Measurements from ENCODE around the gene LTBP1.

The LTBP1 gene

DNA sequence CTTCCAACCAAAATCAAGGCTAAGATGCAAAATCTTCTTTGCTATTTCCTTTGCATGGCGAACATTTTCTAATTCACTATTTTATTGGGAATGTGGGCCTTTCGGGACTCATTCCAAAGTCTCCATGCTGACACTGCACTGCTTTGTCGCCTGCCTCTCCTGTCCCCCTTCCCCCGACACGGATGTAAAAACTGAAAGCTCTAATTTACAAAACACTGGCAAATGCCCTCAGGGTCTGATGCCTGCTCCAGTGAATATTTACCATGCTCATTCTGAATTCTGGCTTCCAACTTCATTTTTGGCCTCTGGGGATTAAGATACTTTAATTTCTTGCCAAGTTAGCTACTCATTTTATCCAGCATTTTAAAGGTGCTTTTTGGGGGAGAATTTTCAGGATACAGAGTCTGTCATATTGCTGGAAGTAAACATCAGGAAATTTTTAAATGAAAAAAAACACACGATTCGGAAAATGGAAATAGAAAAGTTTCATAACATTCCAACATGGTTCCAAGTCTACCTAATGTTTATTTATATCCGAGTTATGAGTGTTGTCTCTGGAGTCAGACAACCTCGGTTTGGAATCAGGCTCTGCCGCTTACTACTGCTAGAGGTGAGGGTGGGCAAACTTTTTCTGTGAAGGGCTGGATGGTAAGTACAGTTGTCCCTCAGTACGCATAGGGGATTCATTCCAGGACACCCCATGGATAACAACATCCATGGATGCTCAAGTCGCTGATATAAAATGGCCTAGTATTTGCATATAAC is 14.6 kb upstream of the LTBP1 start:
- DNase-seq (ENCODE audit: low read depth): no peak

DNA sequence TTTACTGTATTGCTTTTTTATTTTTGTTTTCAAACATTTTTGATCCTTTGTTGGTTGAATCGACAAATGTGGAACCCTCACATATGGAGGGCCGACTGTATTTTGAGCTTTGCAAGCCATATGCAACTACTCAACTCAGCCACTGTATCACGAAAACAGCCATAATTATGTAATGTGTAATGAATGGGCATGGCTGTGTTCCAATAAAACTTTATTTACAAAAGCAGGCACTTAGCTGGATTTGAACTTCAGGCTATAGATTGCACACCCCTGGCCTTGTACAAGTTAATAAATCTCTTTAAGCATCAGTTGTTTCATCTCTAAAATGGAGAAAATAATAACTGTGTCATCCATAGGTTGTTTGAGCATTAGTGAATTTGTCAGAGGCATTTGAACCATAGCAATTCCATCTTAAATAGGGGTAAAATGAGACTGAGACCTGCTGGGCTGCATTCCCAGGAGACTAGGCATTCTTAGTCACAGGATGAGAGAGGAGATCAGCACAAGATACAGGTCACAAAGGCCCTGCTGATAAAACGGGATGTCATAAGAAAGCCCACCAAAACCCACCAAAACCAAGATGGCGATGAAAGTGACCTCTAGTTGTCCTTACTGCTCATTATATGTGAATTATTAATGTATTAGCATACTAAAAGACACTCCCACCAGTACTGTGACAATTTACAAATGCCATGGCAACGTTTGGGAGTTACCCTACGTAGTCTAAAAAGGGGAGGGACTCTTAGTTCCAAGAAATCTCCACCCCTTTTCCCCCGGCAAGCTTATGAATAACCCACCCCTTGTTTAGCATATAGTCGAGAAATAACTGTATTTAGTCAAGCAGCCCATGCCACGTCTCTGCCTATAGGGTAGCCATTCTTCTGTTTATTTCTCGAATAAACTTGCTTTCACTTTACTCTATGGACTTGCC is 13.7 kb upstream of the LTBP1 start:
- no peak for DNase-seq (ENCODE audit: low read depth)

DNA sequence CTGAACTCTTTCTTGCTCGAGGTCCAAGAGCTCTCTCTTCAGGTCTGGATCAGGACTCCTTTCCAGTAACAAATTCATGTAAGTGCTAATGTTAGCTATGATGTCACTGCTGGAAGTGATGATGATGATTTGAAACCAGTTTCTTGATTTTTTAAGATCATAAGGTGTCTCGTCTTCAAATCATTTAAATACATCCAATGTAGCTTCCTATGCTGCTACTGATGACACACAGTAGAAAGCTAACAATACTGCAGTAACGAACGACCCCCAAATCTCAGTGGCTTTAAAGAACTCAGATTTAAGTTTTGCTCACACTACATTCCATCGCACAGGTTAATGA is 13.0 kb upstream of the LTBP1 start:
- no peak for DNase-seq (ENCODE audit: low read depth)

DNA sequence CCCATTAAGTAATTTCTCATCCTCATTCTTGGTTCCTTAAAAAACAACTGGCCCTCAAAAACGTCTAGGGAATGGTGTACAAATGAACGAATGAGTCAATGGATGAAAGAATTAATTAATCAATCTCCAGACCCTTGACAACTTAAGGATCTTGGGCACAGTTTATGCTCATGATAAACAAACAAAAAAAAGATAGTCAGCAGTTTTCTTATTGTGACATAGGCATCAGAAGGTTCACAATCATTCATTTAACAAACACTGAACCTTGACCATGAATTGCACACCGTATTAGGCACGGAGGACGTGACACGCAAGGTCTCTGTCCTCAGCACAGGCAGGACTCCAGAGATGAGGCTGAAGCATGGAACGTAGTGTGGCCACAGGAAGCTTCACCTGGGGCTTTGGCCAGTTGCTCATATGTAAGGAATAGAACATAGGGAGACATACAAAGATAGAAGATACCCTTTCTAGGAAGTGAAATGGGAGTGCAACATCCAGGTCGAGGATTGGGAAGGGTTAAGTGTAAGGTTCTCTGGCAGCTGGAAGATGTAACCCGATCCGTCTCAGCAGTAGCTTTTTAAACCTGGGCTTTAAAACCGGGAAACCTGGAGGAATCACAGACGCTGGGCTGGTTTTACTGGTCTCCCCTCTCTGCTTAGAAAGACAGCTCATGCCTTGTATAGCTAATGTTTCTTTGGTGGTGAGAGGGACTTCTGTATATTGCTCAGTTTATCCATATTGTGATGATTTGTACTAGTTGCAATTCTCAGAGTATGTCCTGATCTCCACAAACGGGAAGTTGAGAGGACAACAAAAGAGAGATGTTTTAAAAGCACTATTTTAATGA is 8.9 kb upstream of the LTBP1 start:
- DNase-seq (ENCODE audit: low read depth): no peak

DNA sequence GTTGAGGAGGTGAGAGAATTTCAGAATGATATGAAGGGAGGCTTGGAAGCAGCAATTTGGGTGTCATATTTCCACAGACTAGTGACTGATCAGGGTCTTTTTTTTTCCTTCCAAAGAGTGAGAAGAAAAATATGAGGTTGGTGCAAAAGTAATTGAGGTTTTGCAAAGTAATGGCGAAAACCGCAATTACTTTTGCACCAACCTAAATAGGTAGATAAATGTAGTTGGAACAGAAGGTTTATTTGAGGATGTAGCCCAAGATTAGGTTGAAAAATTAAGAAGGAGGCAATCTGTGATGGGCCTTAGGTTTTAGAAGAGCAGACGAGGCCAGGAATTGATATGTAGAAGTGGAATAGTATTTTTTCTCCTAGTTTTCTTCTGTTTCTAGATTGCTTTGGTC is 7.8 kb upstream of the LTBP1 start:
- DNase-seq (ENCODE audit: low read depth): no peak

DNA sequence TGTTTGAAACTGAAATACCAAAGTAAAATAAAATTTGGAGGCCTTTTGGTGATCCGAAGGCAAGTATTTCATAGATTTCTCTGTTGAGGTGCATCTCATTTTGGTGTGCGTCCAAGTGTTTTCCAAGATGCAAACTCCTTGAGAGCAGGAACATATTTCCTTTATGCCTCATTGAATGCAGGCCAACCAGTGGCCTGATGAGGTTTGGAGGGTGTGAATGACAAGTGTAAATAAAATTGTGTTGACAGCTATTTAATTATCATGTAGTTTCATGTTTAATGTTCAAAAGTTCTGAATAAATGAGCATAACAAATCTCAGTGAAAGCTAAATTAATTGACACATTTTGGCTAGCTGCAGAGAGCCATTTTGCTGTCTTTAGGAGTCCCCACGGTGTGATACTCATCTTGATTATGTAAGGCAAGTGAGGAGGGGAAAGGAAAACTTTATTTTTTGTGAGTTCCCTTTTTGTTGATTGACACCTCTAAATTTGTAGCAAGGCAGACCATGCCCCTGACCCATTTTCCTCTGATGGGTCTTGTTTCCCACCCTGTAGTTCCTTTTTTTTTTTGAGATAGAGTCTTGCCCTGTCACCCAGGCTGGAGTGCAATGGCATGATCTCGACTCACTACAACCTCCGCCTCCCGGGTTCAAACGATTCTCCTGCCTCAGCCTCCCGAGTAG is 6.3 kb upstream of the LTBP1 start:
- no peak for DNase-seq (ENCODE audit: low read depth)

DNA sequence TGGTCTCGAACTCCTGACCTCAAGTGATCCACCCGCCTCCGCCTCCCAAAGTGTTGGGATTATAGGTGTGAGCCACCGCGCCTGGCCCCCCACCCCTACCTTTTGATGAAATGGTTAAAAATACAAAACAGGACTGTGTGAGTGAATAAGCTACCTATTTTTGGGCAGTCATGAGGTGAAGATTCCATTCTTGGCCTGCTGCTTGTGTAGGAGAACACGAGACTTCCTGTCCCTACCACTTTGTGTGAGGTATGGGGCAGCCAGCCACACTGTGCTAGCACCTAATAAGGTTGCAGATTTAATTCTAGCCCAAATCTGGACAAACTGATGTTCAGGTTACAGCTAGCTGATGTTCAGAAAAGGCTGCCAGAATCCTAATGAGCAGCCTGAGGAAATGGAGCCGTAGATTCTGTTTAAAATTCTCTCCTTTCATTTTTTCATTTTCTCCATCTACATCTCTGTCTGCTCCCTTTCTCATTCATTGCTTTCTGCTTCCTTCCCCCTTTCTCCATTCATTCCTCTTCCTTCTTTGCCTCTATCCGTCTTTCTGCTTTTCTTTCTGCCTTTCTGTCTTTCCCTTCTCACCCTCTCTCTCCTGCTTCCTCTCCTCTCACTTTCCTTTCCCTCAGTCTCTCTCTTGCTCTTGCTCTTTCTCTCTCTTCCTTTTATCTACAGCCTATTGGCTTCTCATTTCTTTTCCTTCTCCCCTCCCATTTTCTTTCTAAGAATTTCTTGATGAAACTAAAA is 4.6 kb upstream of the LTBP1 start:
- DNase-seq (ENCODE audit: low read depth): no peak

DNA sequence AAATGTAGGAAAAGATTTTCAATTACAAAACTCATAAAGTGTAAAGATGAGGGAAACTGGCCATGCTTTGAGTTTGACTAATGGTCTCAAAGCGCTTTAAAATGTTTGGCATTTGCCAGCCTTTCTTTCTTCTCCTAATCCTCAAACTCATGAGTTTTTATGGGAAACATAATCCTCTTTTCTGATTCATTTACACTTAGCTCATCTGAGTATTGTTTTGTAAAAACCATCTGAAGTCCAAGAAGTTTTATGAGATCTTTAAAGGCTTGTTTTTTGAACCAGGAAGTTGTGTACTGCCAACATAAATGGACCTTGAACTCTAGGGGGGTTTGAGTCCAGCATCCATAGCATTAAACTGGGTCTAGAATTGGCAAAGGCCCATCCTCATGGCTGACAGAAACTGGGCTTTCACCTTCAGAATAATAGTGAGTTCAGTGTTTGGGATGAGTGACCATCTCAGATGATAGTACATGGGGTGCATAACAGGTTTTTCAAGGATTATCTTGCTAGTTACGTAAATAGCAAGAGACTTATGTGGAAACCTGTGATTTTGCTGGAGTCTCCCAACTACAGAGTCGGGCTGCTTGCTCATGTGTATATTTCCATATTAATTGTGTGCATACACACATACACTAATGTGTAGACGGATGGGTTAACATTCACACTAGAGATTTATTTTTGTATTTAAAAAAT is 3.8 kb upstream of the LTBP1 start:
- DNase-seq (ENCODE audit: low read depth): no peak

DNA sequence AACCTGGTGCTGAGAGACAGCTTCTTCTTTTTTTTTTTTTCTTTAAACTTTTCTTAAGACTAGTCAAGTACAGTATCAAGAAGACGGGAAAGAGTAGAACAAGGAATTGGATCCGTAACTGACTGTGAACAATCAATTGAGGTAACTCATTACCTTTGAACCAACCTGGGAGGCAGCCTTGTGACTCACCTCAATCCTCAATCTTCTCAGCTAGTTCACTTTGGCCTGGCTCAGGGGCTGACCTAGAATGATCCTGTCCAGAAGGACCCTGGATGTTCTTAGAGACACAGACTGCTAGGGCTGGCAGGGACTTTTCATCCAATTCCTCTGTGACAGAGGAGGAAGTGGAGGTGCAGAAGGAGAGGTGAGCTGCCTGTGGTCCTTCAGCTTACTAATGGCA is 1.5 kb upstream of the LTBP1 start:
- DNase-seq (ENCODE audit: low read depth): no peak

DNA sequence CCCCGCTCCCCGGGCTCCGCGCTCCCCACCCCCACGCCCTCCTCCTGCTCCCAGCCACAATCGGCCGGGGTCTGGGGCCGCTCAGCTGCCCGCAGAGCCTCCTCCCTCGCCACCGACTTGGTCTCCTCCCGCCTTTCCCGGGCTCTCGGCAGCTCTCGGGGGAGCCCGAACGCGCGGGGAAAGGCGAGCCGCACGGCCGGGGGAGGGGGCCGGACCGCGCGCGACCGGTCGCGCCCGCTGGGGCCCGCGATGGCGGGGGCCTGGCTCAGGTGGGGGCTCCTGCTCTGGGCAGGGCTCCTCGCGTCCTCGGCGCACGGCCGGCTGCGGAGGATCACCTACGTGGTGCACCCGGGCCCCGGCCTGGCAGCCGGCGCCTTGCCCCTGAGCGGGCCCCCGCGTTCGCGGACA is 327 bp downstream of the LTBP1 start:
- DNase-seq (ENCODE audit: low read depth): no peak

DNA sequence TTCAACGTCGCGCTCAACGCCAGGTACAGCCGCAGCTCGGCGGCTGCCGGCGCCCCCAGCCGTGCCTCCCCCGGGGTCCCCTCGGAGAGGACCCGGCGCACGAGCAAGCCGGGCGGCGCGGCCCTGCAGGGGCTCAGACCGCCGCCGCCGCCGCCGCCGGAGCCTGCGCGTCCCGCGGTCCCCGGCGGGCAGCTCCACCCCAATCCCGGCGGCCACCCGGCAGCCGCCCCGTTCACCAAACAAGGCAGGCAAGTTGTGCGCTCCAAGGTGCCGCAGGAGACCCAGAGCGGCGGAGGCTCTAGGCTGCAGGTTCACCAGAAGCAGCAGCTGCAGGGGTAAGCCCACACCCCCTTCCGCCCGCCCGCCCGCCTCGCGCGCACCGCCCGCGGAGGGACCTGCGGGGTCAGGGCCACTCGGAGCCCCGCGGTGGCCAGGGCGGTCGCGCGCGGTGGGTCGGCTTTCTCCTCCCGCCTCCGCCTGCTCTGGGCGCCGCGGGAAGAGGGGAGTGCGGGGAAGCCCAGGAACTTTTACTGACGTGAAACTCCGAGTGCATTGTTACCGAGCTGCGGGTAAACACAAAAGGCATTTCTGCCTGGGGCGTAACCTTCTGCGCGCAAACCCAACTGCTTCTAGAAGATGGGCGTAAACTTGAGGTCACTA is 861 bp downstream of the LTBP1 start:
- no peak for DNase-seq (ENCODE audit: low read depth)

DNA sequence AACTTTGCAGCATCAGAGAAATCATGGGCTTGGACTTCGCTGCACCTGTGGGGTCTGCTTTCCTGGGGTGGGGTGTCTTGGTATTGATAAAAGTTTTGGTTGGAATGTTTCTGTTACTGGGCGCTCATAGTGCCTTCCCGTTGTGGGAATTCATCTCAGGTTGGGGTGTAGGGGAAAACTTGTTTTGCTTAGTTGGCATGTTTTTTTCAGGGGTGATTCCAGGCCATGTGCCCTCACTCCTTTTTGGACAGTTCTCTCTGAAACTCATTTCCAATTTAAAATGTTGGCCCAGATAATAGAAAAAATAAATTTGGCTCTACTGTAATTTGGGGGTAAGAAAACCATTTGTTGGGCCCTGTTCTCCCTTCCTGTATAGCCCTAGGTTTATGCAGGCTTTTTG is 1.5 kb downstream of the LTBP1 start:
- DNase-seq (ENCODE audit: low read depth): no peak

DNA sequence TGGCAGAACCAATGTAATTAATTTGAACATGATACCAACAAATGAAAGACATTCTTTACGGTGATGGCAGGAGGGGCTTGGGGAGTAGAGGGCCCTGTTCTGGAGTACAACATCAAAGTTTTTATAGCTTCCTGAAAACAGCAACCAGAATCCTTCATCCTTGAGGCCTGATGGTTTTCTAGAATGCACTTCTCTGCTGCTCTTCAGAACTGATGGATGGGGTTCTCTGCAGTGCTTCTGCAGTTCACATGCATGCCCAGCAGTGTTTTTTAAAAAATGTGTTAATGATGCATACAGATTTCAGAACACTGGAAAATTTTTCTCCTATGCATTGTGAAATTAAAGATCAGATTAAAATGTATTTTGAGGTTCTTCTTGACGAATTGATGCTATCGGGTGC is 2.5 kb downstream of the LTBP1 start:
- DNase-seq (ENCODE audit: low read depth): no peak

DNA sequence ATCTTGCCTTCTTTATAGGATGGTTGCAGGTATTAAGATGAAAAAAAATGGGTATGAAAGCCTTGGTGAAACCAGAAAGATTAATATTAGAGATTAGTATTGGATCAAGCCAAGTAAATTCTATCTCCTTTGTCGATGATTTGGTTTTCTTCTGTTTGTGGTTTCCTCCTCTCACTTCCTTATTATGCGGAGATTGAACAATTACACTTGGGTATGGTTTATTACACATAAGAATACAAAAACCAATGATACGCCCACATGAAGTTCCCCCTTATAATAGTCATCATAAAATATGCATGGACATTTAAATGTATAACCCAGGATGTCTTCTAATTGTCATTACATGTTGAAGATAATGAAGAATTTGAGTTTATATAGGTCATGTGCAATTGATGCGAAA is 4.9 kb downstream of the LTBP1 start:
- DNase-seq (ENCODE audit: low read depth): no peak

DNA sequence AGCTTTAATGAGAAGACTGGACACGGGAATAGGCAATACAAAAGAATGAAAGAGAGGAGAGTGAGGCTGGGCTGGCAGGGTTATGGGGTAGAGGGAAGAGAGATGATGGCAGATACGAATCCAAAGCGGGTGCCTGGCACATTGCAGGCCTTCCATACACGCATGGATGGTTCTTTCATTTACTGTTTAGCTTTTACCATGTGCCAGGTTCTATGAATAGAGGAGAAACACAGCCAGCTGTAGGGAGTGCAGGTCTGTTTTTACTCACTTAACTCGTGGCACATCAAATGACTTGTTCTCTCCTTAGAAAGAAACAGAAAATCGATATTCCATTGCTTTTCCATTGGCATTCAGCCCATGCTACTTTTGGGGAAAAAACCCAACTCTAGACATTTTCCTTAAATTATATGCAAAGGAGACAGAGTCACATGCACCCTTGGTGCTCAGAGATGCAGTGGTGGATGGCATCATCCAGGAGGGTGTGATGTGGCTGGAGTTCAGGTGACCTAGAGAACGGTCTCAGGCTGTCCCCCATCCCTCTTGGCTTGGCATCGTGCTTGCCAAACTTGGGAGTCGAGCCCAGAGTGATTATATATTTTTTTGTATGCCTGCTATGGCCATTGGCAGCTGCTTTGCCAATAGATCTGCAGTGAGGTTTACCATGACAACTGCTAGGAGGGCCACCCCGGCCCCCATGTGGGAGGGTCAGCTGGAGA is 6.2 kb downstream of the LTBP1 start:
- DNase-seq (ENCODE audit: low read depth): no peak

DNA sequence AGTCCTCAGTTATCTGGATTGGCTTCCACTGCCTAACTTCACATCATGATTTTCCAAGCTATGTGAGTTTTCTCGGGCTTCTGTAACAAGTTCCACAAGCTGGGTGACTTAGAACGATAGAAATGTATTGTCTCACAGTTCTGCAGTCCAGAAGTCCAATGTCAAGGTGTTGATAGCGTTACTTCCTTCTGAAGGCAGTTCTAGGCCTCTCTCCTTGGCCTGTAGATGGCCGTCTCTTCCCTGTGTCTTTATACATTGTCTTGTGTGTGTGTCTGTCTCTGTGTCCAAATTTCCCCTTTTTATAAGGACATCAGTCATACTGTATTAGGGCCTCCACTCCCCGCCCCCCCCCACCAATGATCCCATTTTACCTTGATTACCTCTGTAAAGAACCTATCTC is 7.5 kb downstream of the LTBP1 start:
- DNase-seq (ENCODE audit: low read depth): no peak

DNA sequence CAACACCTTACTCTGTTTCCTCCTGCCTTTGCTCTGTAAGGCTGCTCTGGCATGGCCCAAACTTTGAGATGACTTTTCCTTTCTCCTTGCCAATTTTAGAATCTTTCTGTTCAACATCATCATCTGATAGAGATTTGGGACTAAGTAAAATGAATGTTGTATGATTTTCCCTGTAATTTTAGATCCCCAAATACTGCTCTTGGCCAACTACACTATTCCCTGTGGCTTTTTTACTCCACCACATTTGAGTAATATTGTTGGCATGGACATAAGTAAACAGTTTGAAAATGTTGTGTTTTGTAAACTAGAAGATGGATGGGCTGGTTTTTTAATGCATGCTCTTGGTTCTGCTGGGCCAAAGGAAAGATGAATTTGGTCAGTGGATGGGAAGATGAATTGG is 12.1 kb downstream of the LTBP1 start:
- DNase-seq (ENCODE audit: low read depth): no peak

DNA sequence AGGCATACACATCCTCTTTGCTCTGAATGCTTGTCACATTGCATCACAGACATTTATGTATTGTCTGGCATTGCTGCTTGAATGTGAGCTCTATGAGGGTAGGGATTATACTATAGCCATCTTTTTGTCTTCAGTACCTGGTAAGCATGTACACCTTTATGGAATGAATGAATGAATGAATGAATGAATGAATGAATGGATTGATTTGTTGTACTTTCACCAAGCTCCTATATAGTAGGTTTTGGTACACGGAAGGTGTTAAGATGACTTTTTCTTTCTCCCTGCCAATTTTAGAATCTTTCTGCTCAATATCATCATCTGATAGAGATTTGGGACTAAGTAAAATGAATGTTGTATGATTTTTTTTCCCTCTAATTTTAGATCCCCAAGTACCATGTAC is 13.5 kb downstream of the LTBP1 start:
- DNase-seq (ENCODE audit: low read depth): no peak

DNA sequence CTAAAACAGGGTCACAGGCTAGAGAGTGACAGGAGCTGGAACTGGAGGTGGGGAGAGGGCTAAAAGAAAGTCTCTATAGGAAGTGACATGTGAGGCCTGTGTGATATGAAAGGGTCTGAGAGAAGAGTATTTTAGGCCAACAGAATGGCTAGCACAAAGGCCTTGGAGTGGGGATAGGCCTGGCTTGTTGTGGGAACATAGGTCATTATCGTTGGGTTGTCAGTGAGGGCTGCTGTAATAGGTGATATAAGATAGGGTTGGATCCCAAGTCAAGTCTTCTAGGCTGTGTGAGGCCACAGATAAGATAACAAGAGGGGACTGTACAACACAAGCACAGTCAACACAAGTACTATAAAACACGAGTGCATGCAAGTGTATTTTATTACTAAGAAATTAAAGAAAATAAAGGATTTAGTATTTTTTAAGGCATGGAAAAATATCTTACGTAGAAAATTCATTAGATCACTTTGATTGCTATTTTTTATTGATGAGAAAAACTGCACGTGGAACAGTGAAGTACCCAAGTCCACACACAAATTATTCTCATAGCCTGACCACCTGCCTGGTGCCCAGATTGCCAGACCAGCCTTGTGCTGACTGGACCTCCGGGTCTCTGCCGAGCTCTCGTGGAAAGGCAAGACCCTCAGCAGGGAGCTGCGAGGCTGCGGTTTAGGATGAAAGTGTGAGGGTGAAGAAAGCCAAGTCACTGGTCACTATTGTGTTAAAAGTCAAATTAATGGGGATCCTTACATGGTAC is 14.1 kb downstream of the LTBP1 start:
- DNase-seq (ENCODE audit: low read depth): peak; percentile 47
